HK-2 (cell line): ENCODE measurements around the gene CD3D.
A peak's percentile ranks its signal among the peaks of the same experiment; 100 is the strongest.

Experiments used
- DNase-seq: peaks from one replicate; pipeline ENCODE4 v3.0.0-alpha.2; 2018; ENCODE audit not compliant: unreplicated experiment

The CD3D gene

DNA sequence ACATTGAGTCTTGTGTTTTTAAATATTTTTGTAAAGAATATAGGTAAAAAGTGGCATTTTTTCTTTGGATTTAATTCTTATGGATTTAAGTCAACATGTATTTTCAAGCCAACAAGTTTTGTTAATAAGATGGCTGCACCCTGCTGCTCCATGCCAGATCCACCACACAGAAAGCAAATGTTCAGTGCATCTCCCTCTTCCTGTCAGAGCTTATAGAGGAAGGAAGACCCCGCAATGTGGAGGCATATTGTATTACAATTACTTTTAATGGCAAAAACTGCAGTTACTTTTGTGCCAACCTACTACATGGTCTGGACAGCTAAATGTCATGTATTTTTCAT lies 38.3 kb downstream of the CD3D start:
- DNase-seq = no peak

DNA sequence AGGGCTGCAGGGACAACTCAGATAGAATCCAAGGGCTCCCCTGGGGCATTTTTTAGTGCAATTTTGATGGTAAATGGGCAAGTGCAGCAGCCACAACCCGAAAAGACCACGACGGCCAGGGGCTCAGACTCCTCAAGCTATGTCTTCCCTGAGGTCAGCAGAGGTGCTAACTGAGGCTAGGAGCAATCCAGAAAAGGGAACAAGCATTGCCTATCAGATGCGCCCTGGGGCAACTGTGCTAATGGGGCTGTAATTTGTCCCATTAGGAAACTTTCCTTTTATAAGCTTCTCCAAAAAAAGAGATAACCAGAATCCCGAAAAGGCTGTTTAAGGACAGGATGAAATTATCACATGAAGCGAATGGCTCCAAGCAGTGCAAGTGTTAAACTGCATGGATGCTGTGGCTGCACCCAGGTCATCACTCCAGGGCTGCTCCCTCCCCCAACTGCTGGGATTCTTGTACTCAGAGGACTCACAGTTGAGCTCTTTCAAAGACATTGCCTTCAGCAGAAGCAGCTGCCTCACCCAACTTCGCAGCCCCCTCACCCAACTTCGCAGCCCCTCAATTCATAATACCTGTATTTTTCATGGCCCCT lies 40.8 kb downstream of the CD3D start:
- DNase-seq = no peak

GRCh38 chr11:118295815-118296454 lies 46.6 kb downstream of the CD3D start:
- DNase-seq = no peak

- DNase-seq = no peak
Observed at GRCh38 chr11:118295199-118295598, 47.3 kb downstream of the CD3D start.

- DNase-seq = no peak
Observed at GRCh38 chr11:118294053-118294452, 48.5 kb downstream of the CD3D start.

- DNase-seq = no peak
Observed at GRCh38 chr11:118291477-118292135, 50.9 kb downstream of the CD3D start.

GRCh38 chr11:118290923-118291322 lies 51.6 kb downstream of the CD3D start:
- DNase-seq = peak; percentile 3

DNA sequence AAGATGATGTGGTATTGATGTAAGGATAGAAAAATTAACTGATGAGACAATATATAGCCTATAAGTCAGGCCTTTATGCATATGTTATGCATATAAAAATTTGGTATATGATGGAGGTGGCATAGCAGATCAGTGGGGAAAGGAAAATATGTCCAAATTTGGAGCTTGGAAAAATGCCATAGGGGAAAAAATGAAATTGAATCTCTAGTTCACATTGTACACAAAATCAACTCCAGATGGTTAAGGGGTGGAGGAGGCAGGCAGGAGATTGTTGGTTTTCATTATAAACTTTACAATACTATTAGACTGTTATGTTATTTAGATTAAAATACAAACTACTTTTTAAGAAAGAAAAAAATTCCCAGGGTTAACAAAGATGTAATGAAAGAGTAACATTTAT lies 53.1 kb downstream of the CD3D start:
- no peak for DNase-seq
